Measurements from ENCODE around the gene PRLHR. TPM values are rescaled to one million over a fixed set of nuclear protein-coding genes. Genes with fewer than 3 reads are reported as not detected.

PRLHR gene
- total RNA-seq, 1 experiment from 2014 or later: not detected

DNA sequence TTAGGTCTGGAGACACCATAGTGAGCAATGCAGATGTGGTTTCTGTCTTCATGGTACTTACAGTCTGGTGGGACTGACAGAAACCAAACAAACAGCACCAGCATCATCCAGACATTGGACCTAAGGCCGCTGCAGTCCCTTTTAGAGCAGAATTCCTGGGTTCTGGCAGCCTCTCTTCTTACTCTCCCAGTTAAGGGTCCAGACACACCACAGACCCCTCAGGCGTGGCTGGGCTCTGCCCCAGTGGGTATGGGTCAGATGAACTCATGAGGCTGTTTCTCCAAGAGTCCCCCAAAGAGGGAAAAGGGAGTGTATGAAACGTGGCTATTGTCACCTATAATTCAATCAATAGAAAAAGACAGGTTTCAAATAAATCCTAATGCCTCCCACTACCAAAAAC is 31.3 kb downstream of the PRLHR start:
- TF ChIP-seq, protein P1, sequence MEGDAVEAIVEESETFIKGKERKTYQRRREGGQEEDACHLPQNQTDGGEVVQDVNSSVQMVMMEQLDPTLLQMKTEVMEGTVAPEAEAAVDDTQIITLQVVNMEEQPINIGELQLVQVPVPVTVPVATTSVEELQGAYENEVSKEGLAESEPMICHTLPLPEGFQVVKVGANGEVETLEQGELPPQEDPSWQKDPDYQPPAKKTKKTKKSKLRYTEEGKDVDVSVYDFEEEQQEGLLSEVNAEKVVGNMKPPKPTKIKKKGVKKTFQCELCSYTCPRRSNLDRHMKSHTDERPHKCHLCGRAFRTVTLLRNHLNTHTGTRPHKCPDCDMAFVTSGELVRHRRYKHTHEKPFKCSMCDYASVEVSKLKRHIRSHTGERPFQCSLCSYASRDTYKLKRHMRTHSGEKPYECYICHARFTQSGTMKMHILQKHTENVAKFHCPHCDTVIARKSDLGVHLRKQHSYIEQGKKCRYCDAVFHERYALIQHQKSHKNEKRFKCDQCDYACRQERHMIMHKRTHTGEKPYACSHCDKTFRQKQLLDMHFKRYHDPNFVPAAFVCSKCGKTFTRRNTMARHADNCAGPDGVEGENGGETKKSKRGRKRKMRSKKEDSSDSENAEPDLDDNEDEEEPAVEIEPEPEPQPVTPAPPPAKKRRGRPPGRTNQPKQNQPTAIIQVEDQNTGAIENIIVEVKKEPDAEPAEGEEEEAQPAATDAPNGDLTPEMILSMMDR (conservative IDR thresholded peaks at IDR 0.05; ENCODE audit: low read depth, low read length): no peak
- no peak for TF ChIP-seq EZH2 (IDR thresholded peaks at IDR 0.05; ENCODE audit: borderline replicate concordance, low read depth, low read length, poor library complexity, severe bottlenecking)
- peaks cover 8% of the 10 kb centered on the region for H3K27me3 ChIP-seq (replicated peaks; ENCODE audit: insufficient read depth, low read depth, low read length, poor library complexity)
- no peaks in the 10 kb centered on the region for H3K36me3 ChIP-seq (ENCODE audit: insufficient read depth, low read length, poor library complexity, severe bottlenecking)
- no peak for DNase-seq (ENCODE audit: low spot score)
- intact Hi-C loops (cut with micrococcal nuclease; ENCODE audit: unreplicated experiment): loop anchor here (10.0 kb wide), 1 partner anchor 461 kb away; the partner anchor contains the start of gene NANOS1
- H3K4me1 ChIP-seq (ENCODE audit: insufficient read depth, low read length, poor library complexity, severe bottlenecking): no peaks in the 10 kb centered on the region
- no peak overlapping the region for H3K4me3 ChIP-seq (ENCODE audit: low read depth, low read length, poor library complexity, severe bottlenecking)
- no peak overlapping the region for H3K27ac ChIP-seq (ENCODE audit: low read depth, low read length, poor library complexity, severe bottlenecking)
- no TSS peak for BruUV-seq (replicated peaks)
- ChIA-PET CTCF (interaction anchor here (0.6 kb wide), 2 partner anchors 38 to 420 kb away, joined by 3 to 10 read pairs; no protein-coding TSS in a partner anchor), POLR2A (ENCODE audit: low non-redundant PET) (no interaction called here)
- H3K9me3 ChIP-seq (ENCODE audit: low read depth, low read length, poor library complexity, severe bottlenecking): no peaks in the 10 kb centered on the region

DNA sequence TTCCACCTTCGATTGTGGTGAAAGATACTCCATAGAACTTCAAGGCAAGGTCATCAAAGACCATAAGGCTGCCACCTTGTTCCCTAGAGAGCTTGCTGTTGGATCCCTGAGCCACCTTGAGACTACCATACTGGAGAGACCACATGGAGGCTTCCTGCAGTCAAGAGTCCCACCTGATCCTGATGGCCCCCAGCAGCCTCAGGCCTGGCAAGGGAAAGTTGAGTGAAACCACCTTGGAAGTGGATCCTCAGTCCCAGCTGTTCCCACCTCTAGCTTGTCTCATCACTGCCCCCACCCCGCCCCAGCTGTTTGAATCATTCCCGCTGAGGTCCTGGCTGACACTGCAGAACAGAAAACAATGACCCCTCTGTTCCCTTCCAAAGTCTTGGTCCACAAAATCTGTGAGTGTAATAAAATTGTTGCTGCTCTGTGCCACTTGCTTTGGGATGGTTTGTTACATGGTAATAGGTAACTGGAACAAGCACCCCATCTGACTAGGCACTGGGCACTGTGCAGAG is 32.0 kb downstream of the PRLHR start:
- H3K36me3 ChIP-seq (ENCODE audit: insufficient read depth, low read length, poor library complexity, severe bottlenecking): no peaks in the 10 kb centered on the region
- no peaks in the 10 kb centered on the region for H3K4me1 ChIP-seq (ENCODE audit: insufficient read depth, low read length, poor library complexity, severe bottlenecking)
- H3K4me3 ChIP-seq (ENCODE audit: low read depth, low read length, poor library complexity, severe bottlenecking): no peak overlapping the region
- ChIA-PET POLR2A (ENCODE audit: low non-redundant PET) (no interaction called here), CTCF (no interaction called here)
- intact Hi-C loops (cut with micrococcal nuclease; ENCODE audit: unreplicated experiment): loop anchor here (10.0 kb wide), 1 partner anchor 461 kb away; the partner anchor contains the start of gene NANOS1
- peaks cover 8% of the 10 kb centered on the region for H3K27me3 ChIP-seq (replicated peaks; ENCODE audit: insufficient read depth, low read depth, low read length, poor library complexity)
- no peak for DNase-seq (ENCODE audit: low spot score)
- no TSS peak for BruUV-seq (replicated peaks)
- H3K9me3 ChIP-seq (ENCODE audit: low read depth, low read length, poor library complexity, severe bottlenecking): no peaks in the 10 kb centered on the region
- H3K27ac ChIP-seq (ENCODE audit: low read depth, low read length, poor library complexity, severe bottlenecking): no peak overlapping the region
- TF ChIP-seq, protein P1 (conservative IDR thresholded peaks at IDR 0.05; ENCODE audit: low read depth, low read length): no peak
- TF ChIP-seq EZH2 (IDR thresholded peaks at IDR 0.05; ENCODE audit: borderline replicate concordance, low read depth, low read length, poor library complexity, severe bottlenecking): no peak

DNA sequence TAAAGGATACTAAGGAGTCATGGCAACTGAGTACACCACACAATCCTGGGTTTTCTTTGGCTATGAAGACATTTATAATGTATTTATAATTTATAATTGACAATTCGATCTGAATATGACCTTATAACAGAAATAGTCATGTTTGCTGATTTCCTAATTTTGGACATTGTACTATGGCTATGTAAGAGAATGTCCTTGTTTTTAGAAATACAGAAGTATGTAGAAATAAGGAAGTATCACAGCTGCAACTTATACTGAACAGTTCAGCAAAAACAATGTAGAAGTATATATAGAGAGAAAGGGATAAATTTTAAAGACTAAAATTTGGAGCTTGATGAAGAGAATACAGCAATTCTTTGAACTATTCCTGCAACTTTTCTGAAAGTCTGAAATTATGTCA is 32.6 kb downstream of the PRLHR start:
- no peaks in the 10 kb centered on the region for H3K9me3 ChIP-seq (ENCODE audit: low read depth, low read length, poor library complexity, severe bottlenecking)
- DNase-seq (ENCODE audit: low spot score): no peak
- POLR2A ChIA-PET (ENCODE audit: low non-redundant PET): no interaction called here

More for the DNA sequence above, 32.6 kb downstream of the PRLHR start:
- H3K27me3 ChIP-seq (replicated peaks; ENCODE audit: insufficient read depth, low read depth, low read length, poor library complexity): peaks cover 8% of the 10 kb centered on the region
- H3K4me3 ChIP-seq (ENCODE audit: low read depth, low read length, poor library complexity, severe bottlenecking): no peak overlapping the region
- H3K27ac ChIP-seq (ENCODE audit: low read depth, low read length, poor library complexity, severe bottlenecking): no peak overlapping the region
- H3K36me3 ChIP-seq (ENCODE audit: insufficient read depth, low read length, poor library complexity, severe bottlenecking): no peaks in the 10 kb centered on the region
- TF ChIP-seq EZH2 (IDR thresholded peaks at IDR 0.05; ENCODE audit: borderline replicate concordance, low read depth, low read length, poor library complexity, severe bottlenecking): no peak
- TF ChIP-seq, protein P1 (conservative IDR thresholded peaks at IDR 0.05; ENCODE audit: low read depth, low read length): no peak
- BruUV-seq (replicated peaks): no TSS peak
- H3K4me1 ChIP-seq (ENCODE audit: insufficient read depth, low read length, poor library complexity, severe bottlenecking): no peaks in the 10 kb centered on the region
- CTCF ChIA-PET: no interaction called here
- intact Hi-C loops (cut with micrococcal nuclease; ENCODE audit: unreplicated experiment): loop anchor here (10.0 kb wide), 1 partner anchor 462 kb away; the partner anchor contains the start of gene NANOS1

Measured in A673 (cell line).